SK-N-MC (cell line): ENCODE data around the gene BIRC6.

Experiments
- EZH2 ChIP-seq: fragments of 200-600 bp; sonication (generic); IDR thresholded peaks from one replicate; pipeline ENCODE4 v1.6.1; 2017; ENCODE audit warnings: antibody characterized with exemption
- FOXP2 ChIP-seq: optimal IDR thresholded peaks from 2 replicates; pipeline ENCODE3; 2011; ENCODE audit warnings: mild to moderate bottlenecking, moderate library complexity; ENCODE audit not compliant: insufficient read depth; ENCODE audit errors: extremely low read length, control extremely low read depth
- POLR2AphosphoS5 ChIP-seq: IDR thresholded peaks from 2 replicates; pipeline ENCODE4 v1.6.1; 2012; ENCODE audit warnings: mild to moderate bottlenecking, low read depth, low read length, borderline replicate concordance

GRCh38 chr2:32611366-32611765 lies 254.5 kb downstream of the BIRC6 start:
- TF ChIP-seq EZH2: no peak
- TF ChIP-seq POLR2AphosphoS5: no peak
- TF ChIP-seq FOXP2: no peak
